SU-DHL-6 (cell line): ENCODE measurements around the gene ERH.

ENCODE experiments used
- H2AFZ ChIP-seq: fragments of 200-600 bp; sonication (generic); 2 replicates; pipeline ENCODE4 v1.6.1; 2014; ENCODE audit warnings: low read depth, mild to moderate bottlenecking, moderate library complexity, mixed read lengths, antibody characterized with exemption, low read length; ENCODE audit not compliant: severe bottlenecking
- H3F3A ChIP-seq: fragments of 200-600 bp; shearing (Covaris generic); 2 replicates; pipeline ENCODE4 v1.6.0; 2016; ENCODE audit warnings: antibody characterized with exemption, mild to moderate bottlenecking; ENCODE audit not compliant: insufficient read depth
- H3K27ac ChIP-seq: fragments of 200-600 bp; sonication (generic); 2 replicates; pipeline ENCODE4 v1.5.1; 2016; ENCODE audit warnings: low read depth, mild to moderate bottlenecking, low read length, moderate library complexity, mixed read lengths
- H3K27me3 ChIP-seq: fragments of 200-600 bp; sonication (generic), shearing (Covaris generic); 2 replicates; pipeline ENCODE4 v1.6.0; 2014; ENCODE audit warnings: mild to moderate bottlenecking, low read length
- H3K36me3 ChIP-seq: fragments of 200-600 bp; sonication (generic); 2 replicates; pipeline ENCODE4 v1.6.1; 2014; ENCODE audit warnings: mild to moderate bottlenecking, low read length, mixed read lengths
- H3K4me2 ChIP-seq: fragments of 300-600, 200-600 bp; shearing (Covaris generic), sonication (generic); 2 replicates; pipeline ENCODE4 v1.6.0; 2014; ENCODE audit warnings: low read length, low read depth, mild to moderate bottlenecking; ENCODE audit not compliant: poor library complexity, severe bottlenecking
- H3K4me3 ChIP-seq: fragments of 200-600 bp; sonication (generic); 2 replicates; pipeline ENCODE4 v1.5.1; 2014; ENCODE audit warnings: antibody characterized with exemption, low read length, mild to moderate bottlenecking, mixed read lengths; ENCODE audit not compliant: insufficient read depth, poor library complexity, severe bottlenecking
- H3K79me2 ChIP-seq: fragments of 200-600 bp; sonication (generic); 2 replicates; pipeline ENCODE4 v1.6.1; 2014; ENCODE audit warnings: mild to moderate bottlenecking, low read length, moderate library complexity; ENCODE audit not compliant: insufficient read depth
- H3K9ac ChIP-seq: fragments of 200-600 bp; sonication (generic); 2 replicates; pipeline ENCODE4 v1.7.0; 2014; ENCODE audit warnings: mild to moderate bottlenecking, low read length
- H3K9me2 ChIP-seq: fragments of 200-600 bp; sonication (generic); replicated peaks from 2 replicates; pipeline ENCODE4 v1.6.1; 2014; ENCODE audit warnings: low read length; ENCODE audit not compliant: insufficient read depth
- H3K9me3 ChIP-seq: fragments of 200-600 bp; sonication (generic); 2 replicates; pipeline ENCODE4 v1.6.1; 2014; ENCODE audit warnings: low read length, mixed read lengths; ENCODE audit not compliant: insufficient read depth
- H4K20me1 ChIP-seq: fragments of 200-600 bp; sonication (generic); 2 replicates; pipeline ENCODE4 v1.6.1; 2014; ENCODE audit warnings: low read depth, mild to moderate bottlenecking, antibody characterized with exemption, low read length, moderate library complexity, mixed read lengths
- EZH2phosphoT487 ChIP-seq: fragments of 200-600 bp; sonication (generic), shearing (Covaris generic); conservative IDR thresholded peaks from 2 replicates; pipeline ENCODE4 v1.6.1; 2018; ENCODE audit warnings: mild to moderate bottlenecking, antibody characterized with exemption, low read length, moderate library complexity, mixed read lengths
- TF ChIP-seq, protein P1 (sequence below): fragments of 200-600 bp; sonication (generic); IDR thresholded peaks from one replicate; pipeline ENCODE4 v1.5.1; 2017; ENCODE audit warnings: antibody characterized with exemption, mild to moderate bottlenecking, low read length, moderate library complexity; ENCODE audit not compliant: insufficient read depth, poor library complexity, severe bottlenecking

ERH gene

DNA sequence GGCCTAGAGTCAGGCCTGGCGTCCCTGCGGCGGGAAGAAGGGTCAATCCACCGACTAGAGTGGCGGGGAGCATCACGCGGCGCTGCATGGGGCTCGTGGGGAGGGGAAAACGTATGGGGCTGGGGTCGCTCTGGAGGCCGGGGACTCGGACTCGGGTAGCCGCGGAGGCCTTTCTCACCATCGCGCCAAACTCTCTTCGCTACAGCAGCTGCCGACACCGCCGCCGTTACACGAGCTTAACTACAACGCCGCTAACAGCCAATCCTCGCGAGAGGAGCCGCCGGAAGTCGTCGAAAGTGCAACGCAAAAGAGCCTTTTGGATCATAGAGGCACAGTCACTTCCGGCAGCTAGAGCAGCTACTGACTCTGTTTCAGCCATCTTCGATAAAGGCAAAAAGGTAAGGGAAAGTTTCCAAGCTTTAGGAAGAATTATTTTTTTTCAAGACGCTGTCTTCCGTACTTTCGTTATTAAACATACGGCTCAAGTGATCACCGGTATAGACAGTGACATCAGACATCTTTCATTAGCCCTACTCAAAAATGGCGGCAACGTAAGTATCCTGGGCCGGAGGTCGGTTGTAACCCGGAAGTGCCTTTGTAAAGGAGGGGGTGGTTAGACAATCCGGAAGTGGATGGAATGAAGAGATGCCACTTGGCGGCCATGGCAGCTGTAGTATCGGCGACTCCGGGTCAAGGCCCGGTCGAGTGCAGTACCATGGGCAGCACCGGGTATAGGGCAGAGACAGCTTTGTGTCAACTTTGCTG, at the start of gene ERH, which contains the start of gene SLC39A9:
TSS of gene ERH (minus strand) at position 247 of the 765 bp plus-strand sequence. CDS start at position 181, 66 bp downstream.
TSS of gene SLC39A9 (plus strand) at position 640 of the 765 bp plus-strand sequence. CDS start 678 bp downstream, outside the sequence.
- Histone ChIP-seq H3K9me3 (no peaks in the 10 kb centered on the region), H3K4me2 (peak within 1 kb of the TSS; percentile 99), H3K9ac (peak within 1 kb of the TSS; percentile 96), H4K20me1 (peaks cover 16% of the 10 kb centered on the region), H3K36me3 (peaks cover 31% of the 10 kb centered on the region), H3F3A (no peaks in the 10 kb centered on the region), H3K27me3 (no peaks in the 10 kb centered on the region), H3K27ac (peak within 1 kb of the TSS; percentile 68), H3K79me2 (peaks cover 94% of the 10 kb centered on the region), H3K4me3 (peak within 1 kb of the TSS; percentile 78), H3K9me2 (no peaks in the 10 kb centered on the region), H2AFZ (peak within 1 kb of the TSS; percentile 55)
- no peak for TF ChIP-seq EZH2phosphoT487
- TF ChIP-seq, protein P1, sequence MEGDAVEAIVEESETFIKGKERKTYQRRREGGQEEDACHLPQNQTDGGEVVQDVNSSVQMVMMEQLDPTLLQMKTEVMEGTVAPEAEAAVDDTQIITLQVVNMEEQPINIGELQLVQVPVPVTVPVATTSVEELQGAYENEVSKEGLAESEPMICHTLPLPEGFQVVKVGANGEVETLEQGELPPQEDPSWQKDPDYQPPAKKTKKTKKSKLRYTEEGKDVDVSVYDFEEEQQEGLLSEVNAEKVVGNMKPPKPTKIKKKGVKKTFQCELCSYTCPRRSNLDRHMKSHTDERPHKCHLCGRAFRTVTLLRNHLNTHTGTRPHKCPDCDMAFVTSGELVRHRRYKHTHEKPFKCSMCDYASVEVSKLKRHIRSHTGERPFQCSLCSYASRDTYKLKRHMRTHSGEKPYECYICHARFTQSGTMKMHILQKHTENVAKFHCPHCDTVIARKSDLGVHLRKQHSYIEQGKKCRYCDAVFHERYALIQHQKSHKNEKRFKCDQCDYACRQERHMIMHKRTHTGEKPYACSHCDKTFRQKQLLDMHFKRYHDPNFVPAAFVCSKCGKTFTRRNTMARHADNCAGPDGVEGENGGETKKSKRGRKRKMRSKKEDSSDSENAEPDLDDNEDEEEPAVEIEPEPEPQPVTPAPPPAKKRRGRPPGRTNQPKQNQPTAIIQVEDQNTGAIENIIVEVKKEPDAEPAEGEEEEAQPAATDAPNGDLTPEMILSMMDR, result no peak

DNA sequence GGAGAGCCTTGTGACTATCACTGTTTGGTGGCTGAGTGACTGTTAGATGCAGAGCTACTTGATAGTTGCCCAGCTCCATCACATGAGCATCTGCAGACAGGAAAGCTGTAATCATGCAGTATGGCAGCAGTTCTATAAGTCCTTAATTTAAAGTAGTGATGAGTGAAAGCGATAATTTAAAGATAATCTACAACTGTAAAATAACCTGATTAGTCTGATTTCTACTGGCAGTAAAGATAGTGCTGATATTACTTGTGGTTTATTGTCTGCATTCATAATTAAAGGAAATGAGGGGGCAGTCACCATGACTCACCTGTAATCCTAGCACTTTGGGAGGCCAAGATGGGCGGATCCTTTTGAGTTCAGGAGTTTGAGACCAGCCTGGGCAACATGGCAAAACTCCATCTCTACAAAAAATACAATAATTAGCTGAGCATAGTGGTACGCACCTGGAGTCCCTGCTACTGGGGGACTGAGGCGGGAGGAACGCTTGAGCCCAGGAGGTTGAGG, 45.3 kb upstream of the ERH start:
- Histone ChIP-seq H3K4me3 (no peak overlapping the region), H3K9me3 (no peaks in the 10 kb centered on the region), H2AFZ (no peak overlapping the region), H3F3A (no peaks in the 10 kb centered on the region), H3K4me2 (no peak overlapping the region), H3K9ac (no peak overlapping the region), H3K36me3 (no peaks in the 10 kb centered on the region), H3K27me3 (no peaks in the 10 kb centered on the region), H4K20me1 (no peaks in the 10 kb centered on the region), H3K27ac (no peak overlapping the region), H3K9me2 (no peaks in the 10 kb centered on the region), H3K79me2 (peaks cover 3% of the 10 kb centered on the region; the same call in 1 of the 2 replicates)
- TF ChIP-seq, protein P1, result no peak
- no peak for TF ChIP-seq EZH2phosphoT487

- Histone ChIP-seq H3K4me2 (peak overlapping the region; percentile 42), H3K27me3 (no peaks in the 10 kb centered on the region), H4K20me1 (no peaks in the 10 kb centered on the region), H3F3A (no peaks in the 10 kb centered on the region), H3K36me3 (no peaks in the 10 kb centered on the region), H3K9me3 (no peaks in the 10 kb centered on the region), H3K9me2 (no peaks in the 10 kb centered on the region), H3K9ac (peak overlapping the region; percentile 12; the same call in 1 of the 2 replicates), H3K4me3 (no peak overlapping the region), H3K27ac (peak overlapping the region; percentile 61), H2AFZ (no peak overlapping the region), H3K79me2 (peaks cover 3% of the 10 kb centered on the region; the same call in 1 of the 2 replicates)
- TF ChIP-seq, protein P1, result no peak
- no peak for TF ChIP-seq EZH2phosphoT487
Observed at GRCh38 chr14:69441948-69442347, 43.8 kb upstream of the ERH start.
